ENCODE results near the gene TCEA2.

- TF ChIP-seq POLR2A (IDR thresholded peaks at IDR 0.05) (no peak), POLR2AphosphoS5 (IDR thresholded peaks at IDR 0.05) (no peak), EP300 (IDR thresholded peaks at IDR 0.05; ENCODE audit: low read depth) (no peak)
- TF ChIP-seq, protein P1, sequence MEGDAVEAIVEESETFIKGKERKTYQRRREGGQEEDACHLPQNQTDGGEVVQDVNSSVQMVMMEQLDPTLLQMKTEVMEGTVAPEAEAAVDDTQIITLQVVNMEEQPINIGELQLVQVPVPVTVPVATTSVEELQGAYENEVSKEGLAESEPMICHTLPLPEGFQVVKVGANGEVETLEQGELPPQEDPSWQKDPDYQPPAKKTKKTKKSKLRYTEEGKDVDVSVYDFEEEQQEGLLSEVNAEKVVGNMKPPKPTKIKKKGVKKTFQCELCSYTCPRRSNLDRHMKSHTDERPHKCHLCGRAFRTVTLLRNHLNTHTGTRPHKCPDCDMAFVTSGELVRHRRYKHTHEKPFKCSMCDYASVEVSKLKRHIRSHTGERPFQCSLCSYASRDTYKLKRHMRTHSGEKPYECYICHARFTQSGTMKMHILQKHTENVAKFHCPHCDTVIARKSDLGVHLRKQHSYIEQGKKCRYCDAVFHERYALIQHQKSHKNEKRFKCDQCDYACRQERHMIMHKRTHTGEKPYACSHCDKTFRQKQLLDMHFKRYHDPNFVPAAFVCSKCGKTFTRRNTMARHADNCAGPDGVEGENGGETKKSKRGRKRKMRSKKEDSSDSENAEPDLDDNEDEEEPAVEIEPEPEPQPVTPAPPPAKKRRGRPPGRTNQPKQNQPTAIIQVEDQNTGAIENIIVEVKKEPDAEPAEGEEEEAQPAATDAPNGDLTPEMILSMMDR (IDR thresholded peaks at IDR 0.05), result no peak
Measured at GRCh38 chr20:64102647-64103354, 39.8 kb downstream of the TCEA2 start.
